Colonic mucosa (tissue), 4 donors: ENCODE results near the gene BLM. TPM values are rescaled to one million over a fixed set of nuclear protein-coding genes. Genes with fewer than 3 reads are reported as not detected.

Experiments
- DNase-seq: peaks from one replicate; pipeline ENCODE4 v3.0.0-alpha.2; 2020
- H3K27ac ChIP-seq: fragments of 200-600 bp; one replicate; pipeline ENCODE4 v1.8.0; 2021
- H3K27me3 ChIP-seq: fragments of 200-600 bp; one replicate; pipeline ENCODE4 v1.8.0; 2021
- H3K36me3 ChIP-seq: fragments of 200-600 bp; one replicate; pipeline ENCODE4 v1.8.0; 2021
- H3K4me1 ChIP-seq: fragments of 200-600 bp; one replicate; pipeline ENCODE4 v1.8.0; 2021; ENCODE audit warnings: mild to moderate bottlenecking
- H3K4me3 ChIP-seq: fragments of 200-600 bp; one replicate; pipeline ENCODE4 v1.8.0; 2021
- H3K9ac ChIP-seq, 2 donors: one replicate each; pipeline ENCODE4 v1.7.0; 2013; ENCODE audit warnings: control low read depth in 2 of 2, low read depth in 2 of 2, low read length in 2 of 2
- H3K9me3 ChIP-seq: fragments of 200-600 bp; one replicate; pipeline ENCODE4 v1.8.0; 2021
- intact Hi-C: fragments of 100-400 bp; cut with DNase I; formaldehyde crosslinking; loops from one replicate; pipeline ENCODE4 v1.14.1; 2022
- total RNA-seq, 2 donors: library from RNA; stranded (reverse); fragmentation: NEBNext Ultra II Directional in 1 of 2; extraction: Animal tissue kit (Norgen Biotek cat#: 25700) in 1 of 2; gene quantifications; one replicate each; pipeline ENCODE4 v1.2.1, GENCODE V29; 2021
- TF ChIP-seq, protein P1 (sequence below): fragments of 200-600 bp; IDR thresholded peaks from one replicate; pipeline ENCODE4 v1.8.0; 2022; ENCODE audit warnings: antibody characterized with exemption, mild to moderate bottlenecking
- donor health status: healthy.
- donor health status: DM: no; HTN: no; CAD: no.
- donor health status: DM: no; HTN: no; CAD: no.

The BLM gene
- total RNA-seq, 2 donors from 2014 or later = 3.3 to 16.7 TPM

DNA sequence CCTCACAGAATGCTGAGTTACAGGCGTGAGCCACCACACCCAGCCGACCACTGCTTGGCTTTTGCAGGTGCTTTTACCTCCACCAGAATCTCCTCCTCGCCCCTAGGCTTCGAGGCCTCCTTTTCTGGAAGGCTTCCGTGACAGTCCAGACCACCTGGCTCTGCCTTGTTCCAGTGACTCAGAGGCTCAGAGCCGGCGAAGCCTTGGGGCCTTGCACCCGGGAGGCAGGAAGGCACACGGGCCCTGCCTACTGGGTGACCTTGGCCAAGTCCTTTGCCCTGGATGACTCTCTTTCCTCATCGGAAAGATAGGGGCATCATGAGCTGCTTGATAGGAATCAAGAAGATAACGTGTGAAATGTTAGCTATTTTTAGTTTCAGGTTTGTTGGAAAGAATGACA lies 119.9 kb downstream of the BLM start:
- no peak overlapping the region for H3K9ac ChIP-seq
- TF ChIP-seq, protein P1, sequence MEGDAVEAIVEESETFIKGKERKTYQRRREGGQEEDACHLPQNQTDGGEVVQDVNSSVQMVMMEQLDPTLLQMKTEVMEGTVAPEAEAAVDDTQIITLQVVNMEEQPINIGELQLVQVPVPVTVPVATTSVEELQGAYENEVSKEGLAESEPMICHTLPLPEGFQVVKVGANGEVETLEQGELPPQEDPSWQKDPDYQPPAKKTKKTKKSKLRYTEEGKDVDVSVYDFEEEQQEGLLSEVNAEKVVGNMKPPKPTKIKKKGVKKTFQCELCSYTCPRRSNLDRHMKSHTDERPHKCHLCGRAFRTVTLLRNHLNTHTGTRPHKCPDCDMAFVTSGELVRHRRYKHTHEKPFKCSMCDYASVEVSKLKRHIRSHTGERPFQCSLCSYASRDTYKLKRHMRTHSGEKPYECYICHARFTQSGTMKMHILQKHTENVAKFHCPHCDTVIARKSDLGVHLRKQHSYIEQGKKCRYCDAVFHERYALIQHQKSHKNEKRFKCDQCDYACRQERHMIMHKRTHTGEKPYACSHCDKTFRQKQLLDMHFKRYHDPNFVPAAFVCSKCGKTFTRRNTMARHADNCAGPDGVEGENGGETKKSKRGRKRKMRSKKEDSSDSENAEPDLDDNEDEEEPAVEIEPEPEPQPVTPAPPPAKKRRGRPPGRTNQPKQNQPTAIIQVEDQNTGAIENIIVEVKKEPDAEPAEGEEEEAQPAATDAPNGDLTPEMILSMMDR = no peak
- no peak for DNase-seq
- no peaks in the 10 kb centered on the region for H3K9me3 ChIP-seq
- H3K4me3 ChIP-seq = no peak overlapping the region
- no peaks in the 10 kb centered on the region for H3K36me3 ChIP-seq
- intact Hi-C loops = no loop called here
- H3K27ac ChIP-seq = no peak overlapping the region
- no peaks in the 10 kb centered on the region for H3K27me3 ChIP-seq
- H3K4me1 ChIP-seq = peaks cover 11% of the 10 kb centered on the region

DNA sequence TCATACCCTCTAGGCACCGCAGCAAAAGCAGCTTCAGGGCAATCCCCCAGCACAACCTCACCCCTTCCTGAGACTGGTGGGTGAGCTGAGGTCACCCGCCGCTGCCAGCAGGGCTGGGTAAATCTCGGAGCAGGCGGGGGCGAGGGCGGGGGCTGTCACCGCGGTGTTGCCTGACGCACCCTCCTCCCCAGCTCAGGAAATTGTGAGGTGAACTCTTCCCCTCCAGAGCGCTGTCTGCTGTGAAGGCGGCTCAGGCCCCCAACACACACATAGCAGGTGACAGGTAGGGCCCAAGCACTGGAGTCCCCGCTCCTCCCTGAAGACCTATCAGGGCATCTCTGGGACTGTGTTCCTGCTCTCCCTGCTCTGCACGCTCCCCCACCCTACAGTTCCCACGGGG lies 121.0 kb downstream of the BLM start:
- Histone ChIP-seq H3K4me1 (peaks cover 11% of the 10 kb centered on the region), H3K4me3 (no peak overlapping the region), H3K27me3 (no peaks in the 10 kb centered on the region), H3K27ac (no peak overlapping the region), H3K9ac (no peak overlapping the region), H3K9me3 (no peaks in the 10 kb centered on the region), H3K36me3 (no peaks in the 10 kb centered on the region)
- TF ChIP-seq, protein P1 = no peak
- DNase-seq = no peak
- intact Hi-C loops = no loop called here

DNA sequence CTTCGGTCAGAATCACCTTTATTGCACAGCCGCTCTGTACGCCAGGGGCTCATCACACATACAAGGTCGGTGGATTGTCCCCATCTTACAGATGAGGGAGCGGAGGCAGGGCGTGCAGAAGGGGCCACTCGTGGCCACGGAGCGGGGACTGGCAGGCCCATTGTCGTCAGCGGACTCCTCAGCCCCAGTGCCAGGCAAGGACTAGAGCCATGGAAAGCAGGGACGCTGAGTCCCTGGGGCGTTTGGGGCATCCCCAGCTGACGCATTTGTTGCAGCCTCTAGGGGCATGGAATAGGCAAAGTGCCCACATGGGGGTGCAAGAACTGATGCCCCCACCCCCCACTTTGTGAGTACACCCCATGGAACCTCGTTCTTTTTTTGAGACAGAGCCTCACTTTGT lies 121.4 kb downstream of the BLM start:
- TF ChIP-seq, protein P1 = no peak
- H3K4me3 ChIP-seq = no peak overlapping the region
- intact Hi-C loops = no loop called here

DNA sequence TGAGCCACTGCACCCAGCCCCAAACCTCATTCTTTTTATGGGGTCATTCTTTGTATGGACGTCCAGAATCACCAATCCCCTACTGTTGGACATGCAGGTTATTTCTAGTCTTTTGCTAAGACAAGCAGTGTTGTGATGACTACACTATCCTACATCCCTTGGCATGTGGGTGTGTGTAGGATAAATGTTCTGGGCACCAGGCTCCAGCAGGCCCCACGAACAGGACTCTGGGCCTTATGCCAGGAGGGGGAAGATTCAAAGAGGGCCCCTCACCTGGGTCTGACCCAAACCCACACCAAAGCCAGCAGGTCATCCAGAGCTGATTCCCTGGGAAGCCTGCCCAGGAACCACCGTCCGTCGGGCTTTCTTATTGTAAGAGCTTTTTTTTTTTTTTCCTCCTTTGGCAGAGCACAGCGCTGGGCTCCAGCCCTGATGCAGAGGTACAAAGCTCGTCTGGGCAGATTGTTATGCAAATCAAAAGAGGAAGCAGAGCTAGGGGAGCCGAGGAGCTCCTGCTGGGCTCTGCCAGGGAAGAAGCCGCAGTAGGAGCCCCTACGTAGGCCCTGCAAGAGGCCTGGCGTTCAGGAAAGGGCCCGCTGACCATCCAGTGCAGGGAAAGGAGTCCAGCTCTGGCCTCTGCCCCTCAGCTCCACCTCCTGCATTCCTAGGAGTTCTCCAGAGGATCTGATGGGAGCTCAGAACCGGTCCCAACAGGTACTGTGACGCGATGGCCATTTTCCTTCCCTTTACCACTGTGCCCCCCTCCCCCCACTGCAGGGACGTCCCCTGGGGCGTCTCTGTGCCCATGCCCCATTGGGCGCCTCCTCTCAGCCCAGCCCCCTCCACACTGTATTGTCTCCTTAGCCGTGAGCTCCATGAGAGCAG lies 122.3 kb downstream of the BLM start:
- DNase-seq = peak; percentile 75
- intact Hi-C loops = no loop called here
- Histone ChIP-seq H3K4me1 (peaks cover 11% of the 10 kb centered on the region), H3K9ac (peak overlapping the region; percentile 62 to 73), H3K4me3 (peak overlapping the region; percentile 27), H3K27me3 (no peaks in the 10 kb centered on the region), H3K36me3 (no peaks in the 10 kb centered on the region), H3K9me3 (no peaks in the 10 kb centered on the region), H3K27ac (peak overlapping the region; percentile 93)
- TF ChIP-seq, protein P1 = no peak

More for the DNA sequence above, 121.4 kb downstream of the BLM start:
- H3K9me3 ChIP-seq = no peaks in the 10 kb centered on the region
- no peaks in the 10 kb centered on the region for H3K27me3 ChIP-seq
- DNase-seq = no peak
- H3K27ac ChIP-seq = no peak overlapping the region
- no peaks in the 10 kb centered on the region for H3K36me3 ChIP-seq
- peaks cover 11% of the 10 kb centered on the region for H3K4me1 ChIP-seq
- H3K9ac ChIP-seq = peak overlapping the region in 1 of 2 donors; percentile 12

DNA sequence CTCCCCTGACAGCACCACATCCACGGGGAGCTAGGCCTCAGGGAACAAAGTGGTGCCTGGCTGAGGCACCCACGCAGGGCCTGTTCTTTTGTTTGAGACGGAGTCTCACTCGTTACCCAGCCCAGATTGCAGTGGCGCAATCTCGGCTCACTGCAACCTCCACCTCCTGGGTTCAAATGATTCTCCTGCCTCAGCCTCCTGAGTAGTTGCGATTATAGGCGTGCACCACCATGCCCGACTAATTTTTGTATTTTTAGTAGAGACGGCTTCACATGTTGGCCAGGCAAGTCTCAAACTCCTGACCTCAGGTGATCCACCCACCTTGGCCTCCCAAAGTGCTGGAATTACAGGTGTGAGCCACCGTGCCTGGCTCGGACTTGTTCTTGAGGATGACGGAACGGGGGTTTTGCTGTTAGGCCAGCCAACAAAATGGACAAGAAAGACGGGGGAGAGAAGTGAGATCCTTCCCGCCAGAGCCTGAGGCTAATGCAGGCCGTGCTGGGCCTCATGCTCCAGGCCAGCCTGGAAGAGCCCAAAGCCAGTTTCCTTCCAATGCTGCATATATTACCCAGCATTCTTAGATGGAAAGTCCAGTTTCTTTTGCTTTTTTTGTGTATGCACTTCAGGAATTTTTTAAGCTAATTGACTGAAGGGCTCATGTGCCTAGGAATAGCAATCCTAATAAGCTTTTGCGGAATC lies 123.2 kb downstream of the BLM start:
- Histone ChIP-seq H3K27me3 (no peaks in the 10 kb centered on the region), H3K27ac (peak overlapping the region; percentile 93), H3K36me3 (no peaks in the 10 kb centered on the region), H3K9ac (peak overlapping the region; percentile 62 to 73), H3K4me3 (peak overlapping the region; percentile 27), H3K4me1 (peaks cover 11% of the 10 kb centered on the region), H3K9me3 (no peaks in the 10 kb centered on the region)
- no peak for DNase-seq
- intact Hi-C loops = no loop called here
- TF ChIP-seq, protein P1 = no peak
